GM18517 (cell line): ENCODE results near the gene ADAMTSL1.
A peak's percentile ranks its signal among the peaks of the same experiment; 100 is the strongest.

ENCODE experiments used
- ATAC-seq: cut with Tn5 transposase; IDR thresholded peaks from one replicate; pipeline ENCODE4 v1.9.1; 2021; ENCODE audit warnings: mild to moderate bottlenecking, moderate library complexity; ENCODE audit not compliant: unreplicated experiment

Gene ADAMTSL1

DNA sequence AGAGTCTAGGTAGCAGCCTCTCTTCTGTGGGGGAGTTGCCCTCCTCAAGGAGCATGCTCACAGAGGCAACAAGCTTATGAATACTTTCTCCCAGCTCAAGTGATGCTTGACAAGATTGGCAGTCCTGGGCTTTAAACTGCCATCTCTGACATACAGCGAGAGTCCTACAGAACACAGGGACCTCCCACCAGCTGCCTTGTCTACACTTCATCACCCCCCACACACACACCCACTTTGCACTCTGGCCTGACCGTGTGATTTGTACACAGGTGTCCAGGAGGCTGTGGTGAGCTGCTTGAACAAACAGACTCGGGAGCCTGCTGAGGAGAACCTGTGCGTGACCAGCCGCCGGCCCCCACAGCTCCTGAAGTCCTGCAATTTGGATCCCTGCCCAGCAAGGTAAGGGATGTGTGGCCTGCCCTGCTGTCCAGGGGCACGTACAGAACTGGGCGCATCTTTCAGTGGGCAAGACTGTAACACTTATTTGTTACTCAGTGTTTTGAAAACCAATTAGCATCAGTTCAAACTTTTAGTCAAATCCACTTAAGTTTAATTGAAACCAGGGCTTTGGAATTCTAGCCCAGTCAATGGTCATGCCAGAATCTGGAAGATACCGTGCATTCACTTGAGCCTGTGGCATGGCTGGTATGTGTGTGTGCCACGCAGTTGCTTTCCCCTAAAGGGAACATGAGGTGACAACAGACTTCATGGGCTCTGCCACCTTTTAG lies 247.5 kb downstream of the ADAMTSL1 start:
- no peak for ATAC-seq

DNA sequence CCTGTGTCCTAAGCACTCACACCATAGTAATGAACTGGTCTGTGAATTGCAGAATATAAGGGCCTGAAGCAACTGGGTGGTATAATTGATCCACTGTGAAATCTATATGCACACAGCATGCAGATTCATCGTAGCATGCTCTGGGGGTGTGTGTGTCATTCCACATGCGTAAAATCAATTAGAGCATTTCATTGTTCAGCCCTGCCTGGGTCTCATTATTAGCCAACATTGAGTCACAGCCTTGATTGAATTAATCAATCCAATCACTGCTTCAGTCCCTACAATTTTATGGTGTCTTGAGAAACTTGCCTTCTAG lies 248.0 kb downstream of the ADAMTSL1 start:
- ATAC-seq, result no peak

DNA sequence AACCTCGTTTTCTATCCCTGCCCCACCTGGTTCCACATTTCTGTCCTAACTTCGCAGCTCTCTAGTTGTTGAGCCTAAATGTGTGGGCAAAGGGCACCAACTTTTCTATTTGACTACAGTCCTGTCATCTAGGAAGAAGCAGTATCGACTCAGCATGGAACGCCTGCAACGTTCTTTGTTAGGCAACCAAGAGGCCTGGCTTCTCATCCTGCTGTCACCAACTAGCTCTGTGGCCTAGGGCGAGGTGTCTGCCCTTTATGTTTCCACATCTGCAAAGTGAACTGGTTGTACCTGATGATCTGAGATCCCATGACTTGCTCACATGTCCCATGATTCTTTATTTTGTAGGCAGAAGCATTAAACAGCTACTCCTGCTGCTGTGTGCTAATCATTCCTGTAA lies 248.9 kb downstream of the ADAMTSL1 start:
- no peak for ATAC-seq

- no peak for ATAC-seq
Observed at GRCh38 chr9:18723366-18723765, 249.4 kb downstream of the ADAMTSL1 start.

- no peak for ATAC-seq
Observed at GRCh38 chr9:18726546-18726945, 252.6 kb downstream of the ADAMTSL1 start.

DNA sequence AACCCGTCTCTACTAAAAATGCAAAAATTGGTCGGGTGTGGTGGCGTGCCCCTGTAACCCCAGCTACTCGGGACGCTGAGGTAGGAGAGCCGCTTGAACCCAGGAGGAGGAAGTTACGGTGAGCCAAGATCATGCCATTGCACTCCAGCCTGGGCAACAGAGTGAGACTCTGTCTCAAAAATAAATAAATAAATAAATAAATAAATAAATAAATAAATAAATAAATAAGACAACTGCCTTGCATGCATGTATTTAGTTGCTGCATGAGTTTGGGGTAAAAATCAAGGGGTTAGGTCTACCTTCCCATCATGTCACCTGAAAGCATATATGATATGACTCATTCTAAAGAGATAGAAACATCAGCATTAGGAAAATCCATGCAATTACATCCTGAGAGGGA lies 254.0 kb downstream of the ADAMTSL1 start:
- no peak for ATAC-seq

GRCh38 chr9:18728642-18729041 lies 254.7 kb downstream of the ADAMTSL1 start:
- ATAC-seq, result no peak

DNA sequence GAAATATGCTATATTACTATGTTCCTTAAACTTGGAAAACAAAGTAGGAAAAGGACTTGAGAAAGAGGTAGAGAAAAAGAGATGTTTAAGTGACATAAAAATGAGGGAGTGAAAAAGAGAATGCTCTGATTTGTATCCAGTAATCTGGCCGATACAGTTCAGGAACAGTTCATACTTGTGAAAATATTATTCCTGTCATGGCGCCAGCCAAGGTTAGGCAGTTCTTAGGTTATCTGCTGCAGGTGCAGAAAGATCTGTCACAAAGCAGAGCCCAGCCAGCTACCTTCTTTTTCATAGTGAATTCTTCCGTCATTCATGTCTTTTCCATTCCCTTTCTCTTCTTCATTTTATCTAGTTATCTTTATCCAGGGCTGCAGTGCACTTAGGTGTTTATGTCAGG lies 256.3 kb downstream of the ADAMTSL1 start:
- no peak for ATAC-seq

DNA sequence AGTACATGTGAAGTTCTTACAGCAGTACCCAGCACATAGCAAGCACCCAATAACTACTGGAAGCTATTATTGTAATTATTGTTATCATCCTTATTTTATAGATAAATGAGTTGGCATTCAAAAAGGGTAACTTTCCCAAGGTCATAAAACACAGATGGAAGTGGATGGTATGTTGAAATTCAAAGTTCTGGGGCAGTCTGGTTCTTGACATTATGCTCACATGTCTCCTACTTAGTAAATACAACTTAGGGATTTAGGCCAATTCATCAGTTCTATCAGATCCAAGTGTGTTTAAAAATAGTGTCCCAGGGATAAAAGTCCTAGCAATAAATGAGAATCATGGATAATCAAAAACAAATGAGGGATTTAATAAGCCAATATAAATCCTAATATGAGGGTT lies 265.2 kb downstream of the ADAMTSL1 start:
- ATAC-seq, result no peak

DNA sequence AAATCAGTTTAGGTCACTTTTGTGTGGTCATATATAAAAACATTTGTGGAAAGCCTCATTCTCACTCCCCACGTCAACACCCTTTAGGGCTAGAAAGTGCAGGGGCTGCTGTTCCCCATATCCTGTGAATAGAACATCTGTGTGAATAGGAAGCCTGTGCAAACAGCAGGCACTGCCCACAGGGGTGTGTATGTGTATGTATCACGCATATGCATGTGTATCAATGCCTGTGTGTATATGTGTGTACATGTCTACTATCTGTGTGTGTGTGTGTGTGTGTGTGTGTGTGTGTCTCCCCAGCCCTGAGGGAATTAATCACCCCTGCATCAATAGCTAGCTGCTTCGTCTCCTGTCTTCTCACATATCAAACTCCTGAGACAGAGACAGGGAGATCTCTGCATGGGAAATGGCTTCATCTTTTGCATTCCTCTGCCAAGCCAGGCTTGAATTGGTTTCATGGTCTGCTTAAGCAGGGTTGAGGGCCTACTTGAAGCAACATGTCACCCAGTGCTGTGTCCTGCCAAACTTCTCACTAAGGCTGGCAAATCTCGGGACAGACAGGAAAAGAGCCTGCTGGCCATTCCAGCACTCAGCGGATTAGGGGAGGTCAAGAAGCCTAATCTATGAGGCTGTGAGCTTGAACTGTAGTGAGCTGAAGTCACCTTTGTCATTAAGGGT lies 265.8 kb downstream of the ADAMTSL1 start:
- no peak for ATAC-seq

- no peak for ATAC-seq
Observed at GRCh38 chr9:18741359-18741758, 267.4 kb downstream of the ADAMTSL1 start.

GRCh38 chr9:18741945-18742344 lies 268.0 kb downstream of the ADAMTSL1 start:
- no peak for ATAC-seq

GRCh38 chr9:18743421-18743820 lies 269.5 kb downstream of the ADAMTSL1 start:
- no peak for ATAC-seq

GRCh38 chr9:18743971-18744370 lies 270.0 kb downstream of the ADAMTSL1 start:
- no peak for ATAC-seq

DNA sequence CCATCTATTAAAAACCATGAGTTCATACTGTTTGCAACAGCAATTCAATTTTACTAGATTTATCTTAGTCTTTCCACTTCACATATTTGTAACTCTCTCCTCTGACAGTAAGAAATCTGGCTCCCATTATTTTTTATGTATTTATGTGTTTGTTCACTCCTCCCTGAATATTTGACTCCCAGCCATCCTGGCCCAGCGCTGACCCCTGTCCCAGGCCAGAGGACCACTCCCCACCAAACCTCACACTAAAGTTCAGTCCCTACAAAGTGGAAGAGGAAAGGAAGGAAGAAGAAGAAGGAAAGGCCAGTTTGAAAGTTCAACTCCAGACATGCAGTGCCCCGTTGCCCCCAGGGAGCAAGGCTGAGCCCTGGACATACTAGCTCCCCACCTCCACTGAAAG lies 271.8 kb downstream of the ADAMTSL1 start:
- ATAC-seq, result no peak

- ATAC-seq, result no peak
Observed at GRCh38 chr9:18746631-18747030, 272.7 kb downstream of the ADAMTSL1 start.

GRCh38 chr9:18747595-18747994 lies 273.6 kb downstream of the ADAMTSL1 start:
- ATAC-seq, result no peak

DNA sequence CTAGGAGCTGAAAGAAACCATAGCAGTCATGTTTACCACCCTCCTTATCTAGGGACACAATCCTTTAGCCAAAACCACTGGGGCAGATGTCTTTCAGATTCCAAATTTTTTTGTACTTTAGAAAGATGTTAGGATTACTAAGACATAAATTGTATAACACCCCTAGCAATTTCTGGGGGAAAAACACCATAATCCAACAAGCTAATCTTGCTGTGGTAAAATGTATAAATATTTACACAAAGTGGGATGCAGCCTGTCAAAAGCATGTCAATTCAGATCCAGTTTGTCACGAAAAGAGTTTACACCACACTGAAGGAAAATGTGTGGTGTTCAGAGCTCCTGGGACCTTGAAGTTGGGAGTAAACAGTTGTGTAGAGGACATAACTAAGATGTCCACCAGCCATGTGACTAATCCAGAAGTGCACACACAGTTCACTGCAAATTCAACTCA lies 274.3 kb downstream of the ADAMTSL1 start:
- no peak for ATAC-seq

- ATAC-seq, result no peak
Observed at GRCh38 chr9:18749711-18750110, 275.8 kb downstream of the ADAMTSL1 start.

GRCh38 chr9:18753904-18754303 lies 280.0 kb downstream of the ADAMTSL1 start:
- ATAC-seq, result no peak

- ATAC-seq, result no peak
Observed at GRCh38 chr9:18754537-18754936, 280.6 kb downstream of the ADAMTSL1 start.

DNA sequence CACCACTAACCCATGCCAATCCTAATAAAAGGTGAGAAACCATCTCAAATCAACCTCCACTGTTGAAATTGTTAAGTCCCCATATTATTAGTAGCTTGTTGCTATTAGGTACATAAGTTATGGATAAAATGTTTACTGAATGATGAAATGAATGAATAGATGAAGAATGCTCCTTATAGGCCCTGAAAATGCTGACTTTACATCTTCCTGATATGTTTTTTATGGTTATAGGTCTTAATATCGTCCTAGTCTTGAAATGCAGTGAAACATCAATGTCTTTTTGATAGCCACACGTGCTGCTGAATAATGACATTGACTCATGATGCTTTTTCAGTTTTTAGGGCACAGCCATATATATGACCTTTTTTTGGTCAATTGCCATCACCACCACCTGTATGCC lies 281.3 kb downstream of the ADAMTSL1 start:
- ATAC-seq, result no peak

DNA sequence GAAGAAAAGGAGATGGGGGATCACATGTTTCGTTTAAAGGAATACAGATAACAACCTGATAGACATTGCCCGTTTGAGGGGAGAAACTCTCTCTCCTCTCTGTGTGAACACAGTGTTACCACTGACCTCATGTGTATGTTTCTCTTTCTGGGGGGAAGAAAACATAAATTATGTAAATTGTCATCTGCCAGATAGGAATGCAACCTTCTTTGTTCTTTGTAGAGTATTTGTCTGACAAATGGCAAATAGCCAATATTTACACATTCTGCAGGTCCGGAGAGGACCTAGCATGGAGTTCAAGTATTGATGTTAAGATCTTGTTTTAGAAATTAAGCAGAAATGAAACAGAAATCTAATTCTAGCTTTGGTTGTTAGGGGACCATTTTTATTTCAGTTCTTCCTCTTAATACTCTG lies 282.8 kb downstream of the ADAMTSL1 start:
- ATAC-seq, result peak; percentile 67
